Measurements from ENCODE around the gene SAV1.
A peak's percentile ranks its signal among the peaks of the same experiment; 100 is the strongest.

Gene SAV1

DNA sequence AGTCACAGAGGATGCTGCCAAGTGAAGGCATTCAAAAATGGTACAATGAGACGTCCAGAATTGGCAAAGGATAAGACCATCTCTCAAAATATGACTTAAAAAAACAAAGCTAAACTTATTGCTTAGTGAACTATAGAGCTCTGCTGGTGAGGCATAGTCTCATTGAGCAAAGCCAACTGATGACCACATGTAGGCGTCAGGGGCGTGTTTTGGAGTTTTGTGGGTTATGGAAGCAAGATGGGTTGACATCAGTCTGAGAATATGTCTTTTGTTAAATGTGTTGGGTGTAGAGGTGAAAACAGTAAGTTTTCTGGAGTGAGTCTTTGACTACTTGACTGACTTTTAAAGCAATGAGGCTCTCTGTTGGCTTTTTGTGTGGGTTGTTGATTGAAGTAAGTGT is 60.9 kb downstream of the SAV1 start:
- peak; percentile 51 for DNase-seq (ENCODE audit: low read depth)

DNA sequence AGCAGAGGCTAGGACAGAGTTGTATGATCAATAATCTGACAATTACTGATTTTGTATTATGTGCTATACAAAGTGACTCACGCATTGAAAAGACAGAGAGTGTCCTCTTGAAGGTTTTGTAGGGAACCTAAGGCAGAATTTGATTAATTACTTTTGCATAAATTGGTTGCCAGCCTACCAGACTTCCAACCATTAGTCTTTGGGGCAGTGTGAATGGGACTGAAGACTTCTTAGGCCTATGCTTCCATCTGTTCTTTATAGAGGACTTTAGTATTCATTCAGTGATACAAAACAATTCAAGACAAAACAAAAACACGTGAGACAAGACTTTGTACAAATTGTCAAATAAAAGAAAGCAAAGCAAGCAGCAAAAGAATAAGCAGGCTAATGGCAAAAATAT is 61.6 kb downstream of the SAV1 start:
- DNase-seq (ENCODE audit: low read depth) = no peak

DNA sequence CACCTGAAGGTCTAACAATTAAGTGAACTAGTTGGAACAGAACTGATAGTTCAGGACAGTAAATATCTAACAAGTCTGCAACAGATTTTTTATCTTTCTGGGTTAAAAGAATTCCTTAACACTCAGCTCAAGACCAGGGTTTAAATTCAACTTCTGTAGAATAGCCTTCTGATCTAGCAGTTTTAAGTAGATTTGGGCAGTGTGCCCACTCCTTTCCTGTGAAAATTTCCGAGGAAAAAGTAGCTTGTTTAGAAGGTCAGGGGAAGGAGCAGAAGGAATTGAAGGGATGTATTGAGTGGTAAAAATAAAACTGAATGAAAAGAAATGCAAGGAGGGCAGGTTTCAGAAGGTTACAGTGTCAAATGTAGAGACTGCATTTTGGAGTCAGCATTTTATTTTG is 62.3 kb downstream of the SAV1 start:
- no peak for DNase-seq (ENCODE audit: low read depth)

DNA sequence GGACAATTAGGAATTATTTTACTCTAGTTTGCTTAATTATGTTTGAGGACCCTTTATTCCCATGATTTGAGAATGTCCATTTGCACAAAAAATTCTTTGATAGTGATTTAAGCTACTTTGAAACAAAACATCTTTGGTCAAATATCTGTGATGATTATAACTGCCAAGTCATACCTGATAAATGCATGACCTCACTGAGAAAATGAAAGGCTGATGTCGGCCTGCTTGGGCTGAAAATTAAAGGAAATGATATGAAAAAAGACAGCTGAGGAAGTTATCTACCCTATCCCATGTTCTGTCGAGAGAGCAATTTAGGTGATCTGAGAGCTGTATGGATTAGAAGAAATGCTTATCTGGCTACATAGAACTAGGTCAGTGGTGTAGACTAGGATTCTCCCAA is 64.5 kb downstream of the SAV1 start:
- DNase-seq (ENCODE audit: low read depth) = no peak

DNA sequence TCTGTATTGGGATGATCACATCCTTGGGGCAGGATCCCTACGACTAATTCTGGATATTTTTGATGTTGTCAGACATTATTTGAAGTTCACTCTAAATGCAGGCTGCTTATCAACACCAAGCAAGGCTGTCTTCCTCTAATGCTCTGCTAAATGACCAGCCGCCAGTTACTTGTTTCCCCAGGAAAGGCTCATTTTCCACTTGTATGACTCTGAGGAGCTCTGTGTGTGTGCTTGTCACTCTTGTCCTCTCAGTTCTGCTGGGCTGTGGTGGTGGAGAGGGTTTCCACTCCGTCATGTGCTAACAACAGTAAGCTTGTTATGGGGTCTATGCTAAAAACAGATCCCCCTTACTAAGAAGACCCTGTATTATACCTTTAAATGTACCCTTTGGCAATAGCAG is 66.1 kb downstream of the SAV1 start:
- DNase-seq (ENCODE audit: low read depth) = no peak

DNA sequence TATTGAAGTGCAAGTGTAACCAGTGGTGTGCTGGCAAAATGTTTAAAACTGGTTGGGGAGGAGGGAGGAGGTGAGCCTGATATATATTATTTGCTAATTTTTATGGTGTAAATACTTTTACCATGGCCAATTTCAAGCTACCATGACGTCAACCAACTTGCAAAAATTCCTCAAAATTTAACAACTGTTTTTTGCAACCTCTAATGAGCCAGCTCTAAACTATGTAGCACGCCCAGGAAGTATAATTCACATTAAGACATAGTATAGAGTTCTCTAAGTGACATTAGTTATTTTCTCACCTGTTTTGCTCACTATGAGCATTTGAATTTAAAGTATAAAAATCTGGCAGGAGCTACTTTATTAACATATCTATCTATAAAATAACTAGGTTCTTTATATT is 66.7 kb downstream of the SAV1 start:
- no peak for DNase-seq (ENCODE audit: low read depth)

DNA sequence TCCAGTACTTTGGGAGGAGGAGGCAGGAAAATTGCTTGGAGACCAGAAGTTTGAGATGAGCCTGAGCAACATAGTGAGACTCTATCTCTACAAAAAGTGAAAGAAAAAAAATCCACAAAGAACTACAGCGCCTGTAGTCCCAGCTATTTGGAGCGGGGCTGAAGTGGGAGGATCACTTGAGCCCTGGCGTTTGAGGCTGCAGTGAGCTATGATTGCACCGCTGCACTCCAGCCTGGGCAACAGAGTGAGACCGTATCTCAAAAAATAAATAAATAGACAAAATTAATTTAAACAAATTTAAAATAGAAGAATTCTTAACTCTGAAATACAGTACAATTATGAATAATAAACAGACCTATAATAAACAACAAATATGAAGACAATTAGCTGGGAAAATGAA is 67.3 kb downstream of the SAV1 start:
- no peak for DNase-seq (ENCODE audit: low read depth)

DNA sequence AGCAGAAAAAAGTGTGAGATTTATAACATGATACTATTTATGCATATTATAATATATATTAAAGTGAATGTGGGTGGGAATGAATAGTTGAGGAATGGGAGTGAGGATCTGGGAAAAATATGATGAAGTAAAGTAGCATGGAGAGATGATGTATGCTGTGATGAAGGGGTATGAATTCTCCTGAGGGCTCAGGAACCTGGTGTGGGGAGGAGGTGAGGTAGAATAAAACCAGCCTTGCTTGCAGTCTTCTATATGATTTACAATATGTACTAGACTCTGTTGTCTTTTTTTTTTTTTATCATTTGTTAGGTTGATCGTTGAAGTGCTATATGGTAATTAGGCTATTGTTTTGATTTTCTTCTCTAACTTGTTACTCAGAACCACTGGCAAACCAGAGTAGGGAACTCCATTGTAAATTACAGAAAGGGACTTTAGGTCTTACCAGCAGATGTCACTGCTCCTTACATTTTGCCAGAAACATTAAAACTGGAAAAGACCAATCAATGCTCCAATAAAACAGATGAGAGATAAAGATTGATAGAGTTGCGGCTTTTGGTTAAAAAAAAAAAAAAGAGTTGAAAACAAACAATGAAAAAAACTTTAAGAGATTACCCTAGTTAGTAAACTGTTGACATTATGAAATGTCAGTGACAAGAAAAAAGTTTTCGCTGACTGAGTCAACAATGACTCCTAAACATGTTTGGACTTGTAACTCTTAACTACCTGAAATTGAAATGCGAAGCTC is 68.2 kb downstream of the SAV1 start:
- DNase-seq (ENCODE audit: low read depth) = no peak

DNA sequence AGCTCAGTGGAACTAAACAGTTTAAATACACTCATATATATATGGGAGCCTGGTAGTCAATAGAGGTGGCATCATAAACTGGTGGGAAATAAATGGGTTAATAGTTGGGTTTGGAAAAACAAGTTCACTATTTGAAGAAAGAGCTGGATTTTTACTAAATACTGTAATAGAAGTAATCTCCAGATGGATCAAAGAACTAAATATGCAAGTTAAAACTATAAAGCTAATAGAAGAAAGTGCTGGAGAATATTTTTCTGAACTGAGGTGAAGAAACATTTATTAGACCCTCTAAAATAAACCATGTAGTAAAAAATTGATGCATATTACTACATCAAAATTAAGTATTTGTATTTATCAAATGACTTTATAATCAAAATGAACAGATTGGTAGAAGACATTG is 69.3 kb downstream of the SAV1 start:
- DNase-seq (ENCODE audit: low read depth) = no peak

DNA sequence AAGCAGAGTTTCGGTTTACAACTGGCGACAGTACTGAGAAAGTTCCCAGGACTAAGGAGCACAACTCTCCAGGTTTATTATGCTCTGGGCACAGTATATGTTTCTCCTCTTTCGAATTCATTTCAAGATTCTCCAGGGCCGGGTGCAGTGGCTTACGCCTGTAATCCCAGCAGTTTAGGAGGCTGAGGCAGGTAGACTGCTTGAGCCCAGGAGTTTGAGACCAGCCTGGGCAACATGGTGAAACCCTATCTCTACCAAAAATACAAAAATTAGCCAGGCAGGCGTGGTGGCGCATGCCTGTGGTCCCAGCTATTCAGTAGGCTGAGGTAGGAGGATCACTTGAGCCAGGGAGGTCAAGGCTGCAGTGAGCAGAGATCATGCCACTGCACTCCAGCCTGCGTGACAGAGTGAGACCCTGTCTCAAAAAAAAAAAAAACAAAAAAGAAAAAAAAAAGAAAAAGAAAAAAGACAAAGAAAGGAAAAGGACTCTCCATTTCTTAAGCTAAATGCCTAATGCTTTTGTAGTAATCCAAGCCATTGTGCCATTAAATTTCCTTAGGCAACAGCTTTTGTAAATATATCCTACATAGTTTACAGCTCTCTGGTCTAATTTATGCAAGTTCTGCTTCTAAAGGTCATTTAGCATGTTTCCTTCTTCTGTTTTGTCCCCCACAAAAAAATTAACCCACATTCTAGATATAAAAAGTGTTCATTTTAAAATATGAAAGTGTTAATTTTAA is 73.4 kb downstream of the SAV1 start:
- DNase-seq (ENCODE audit: low read depth) = no peak

DNA sequence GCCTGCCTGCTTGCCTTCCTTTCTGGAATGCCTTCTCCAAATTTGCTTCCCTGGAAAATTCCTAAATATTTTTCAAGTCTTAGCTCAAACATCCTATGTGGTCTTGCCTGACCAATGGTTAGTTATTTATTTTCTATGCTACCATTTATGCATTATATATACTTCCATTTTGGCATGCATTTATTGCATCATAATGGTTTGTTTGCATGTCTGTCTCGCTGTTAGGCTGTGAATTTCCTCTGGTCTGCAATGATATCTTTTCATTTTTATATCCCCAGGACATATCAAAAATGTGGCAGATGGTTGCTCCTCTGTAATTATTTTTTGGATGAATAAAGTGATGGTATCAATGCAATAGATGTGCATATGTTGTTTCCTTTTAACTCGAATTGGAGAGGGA is 77.6 kb downstream of the SAV1 start:
- no peak for DNase-seq (ENCODE audit: low read depth)

All from GM04503 (cell line).